C1 segment of cervical spinal cord (tissue), 14 donors: ENCODE measurements around the gene MFRP.
"Not testable (repeated sequence)": the region's sequence is repeated elsewhere in the genome, so short reads cannot be mapped to it uniquely, and the experiment has no call there.

Experiments
- DNase-seq, 14 donors: peaks; one replicate each; lab custom pipeline; 2025; lab: John Stamatoyannopoulos, UW

The MFRP gene

GRCh38 chr11:119346605-119347004 lies at the start of gene MFRP:
Gene MFRP, minus strand, starts transcription at chr11:119346705. Its CDS starts 192 bp downstream, at chr11:119346513.
- no peak for DNase-seq

- DNase-seq, result no peak
Measured at GRCh38 chr11:119391275-119391674, 44.8 kb upstream of the MFRP start.

- DNase-seq, result no peak
Measured at GRCh38 chr11:119389611-119390254, 43.2 kb upstream of the MFRP start.

GRCh38 chr11:119388103-119388502 lies 41.6 kb upstream of the MFRP start:
- no peak for DNase-seq

- no peak for DNase-seq
Measured at GRCh38 chr11:119384332-119384731, 37.8 kb upstream of the MFRP start.

- DNase-seq, result not testable (repeated sequence)
Measured at GRCh38 chr11:119382513-119382912, 36.0 kb upstream of the MFRP start.

GRCh38 chr11:119382101-119382500 lies 35.6 kb upstream of the MFRP start:
- no peak for DNase-seq

- peak; percentile 69 to 97 (median 92) for DNase-seq
Measured at GRCh38 chr11:119381181-119381988, 34.9 kb upstream of the MFRP start, which contains the start of gene USP2. Gene USP2, minus strand, starts transcription at chr11:119381690. Its CDS starts 8,210 bp downstream, at chr11:119373480.

- no peak for DNase-seq
Measured at GRCh38 chr11:119380827-119381180, 34.3 kb upstream of the MFRP start.

- DNase-seq, result no peak
Measured at GRCh38 chr11:119380160-119380826, 33.8 kb upstream of the MFRP start.

- no peak for DNase-seq
Measured at GRCh38 chr11:119378851-119379465, 32.5 kb upstream of the MFRP start.

- no peak for DNase-seq
Measured at GRCh38 chr11:119377961-119378667, 31.6 kb upstream of the MFRP start.

- no peak for DNase-seq
Measured at GRCh38 chr11:119377112-119377901, 30.8 kb upstream of the MFRP start.

GRCh38 chr11:119376197-119376847 lies 29.8 kb upstream of the MFRP start:
- DNase-seq, result peak in 13 of 14 donors; percentile 54 to 97 (median 91)

GRCh38 chr11:119375337-119376196 lies 29.1 kb upstream of the MFRP start:
- peak in 12 of 14 donors; percentile 39 to 95 (median 86) for DNase-seq

GRCh38 chr11:119374632-119375336 lies 28.3 kb upstream of the MFRP start:
- peak in 8 of 14 donors; percentile 51 to 79 (median 73) for DNase-seq

- peak in 12 of 14 donors; percentile 48 to 83 (median 72) for DNase-seq
Measured at GRCh38 chr11:119373921-119374631, 27.6 kb upstream of the MFRP start.
